ENCODE results near the gene EAPP.
"Not testable (repeated sequence)": the region's sequence is repeated elsewhere in the genome, so short reads cannot be mapped to it uniquely, and the experiment has no call there.

EAPP gene

DNA sequence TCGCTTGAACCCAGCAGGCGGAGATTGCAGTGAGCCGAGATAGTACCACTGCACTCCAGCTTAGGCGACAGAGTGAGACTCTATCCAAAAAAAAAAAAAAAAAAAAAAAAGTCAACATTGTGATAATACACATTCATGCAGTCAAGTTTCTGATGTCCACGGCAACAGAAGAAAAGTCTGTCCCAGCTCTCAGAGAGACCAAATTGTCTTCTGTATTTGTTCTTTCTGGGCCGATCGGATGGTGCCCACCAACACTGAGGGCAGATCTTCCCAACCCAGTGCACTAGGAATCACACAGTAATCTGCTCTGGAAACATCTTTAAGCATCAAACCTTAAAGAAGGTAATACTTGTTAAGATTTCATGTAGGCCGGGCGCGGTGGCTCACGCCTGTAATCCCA is 31.6 kb downstream of the EAPP start:
- TF ChIP-seq, protein P1, sequence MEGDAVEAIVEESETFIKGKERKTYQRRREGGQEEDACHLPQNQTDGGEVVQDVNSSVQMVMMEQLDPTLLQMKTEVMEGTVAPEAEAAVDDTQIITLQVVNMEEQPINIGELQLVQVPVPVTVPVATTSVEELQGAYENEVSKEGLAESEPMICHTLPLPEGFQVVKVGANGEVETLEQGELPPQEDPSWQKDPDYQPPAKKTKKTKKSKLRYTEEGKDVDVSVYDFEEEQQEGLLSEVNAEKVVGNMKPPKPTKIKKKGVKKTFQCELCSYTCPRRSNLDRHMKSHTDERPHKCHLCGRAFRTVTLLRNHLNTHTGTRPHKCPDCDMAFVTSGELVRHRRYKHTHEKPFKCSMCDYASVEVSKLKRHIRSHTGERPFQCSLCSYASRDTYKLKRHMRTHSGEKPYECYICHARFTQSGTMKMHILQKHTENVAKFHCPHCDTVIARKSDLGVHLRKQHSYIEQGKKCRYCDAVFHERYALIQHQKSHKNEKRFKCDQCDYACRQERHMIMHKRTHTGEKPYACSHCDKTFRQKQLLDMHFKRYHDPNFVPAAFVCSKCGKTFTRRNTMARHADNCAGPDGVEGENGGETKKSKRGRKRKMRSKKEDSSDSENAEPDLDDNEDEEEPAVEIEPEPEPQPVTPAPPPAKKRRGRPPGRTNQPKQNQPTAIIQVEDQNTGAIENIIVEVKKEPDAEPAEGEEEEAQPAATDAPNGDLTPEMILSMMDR (conservative IDR thresholded peaks at IDR 0.05): no peak
- no peak for TF ChIP-seq ZFX (IDR thresholded peaks at IDR 0.05)
- no peak overlapping the region for H3K27ac ChIP-seq

DNA sequence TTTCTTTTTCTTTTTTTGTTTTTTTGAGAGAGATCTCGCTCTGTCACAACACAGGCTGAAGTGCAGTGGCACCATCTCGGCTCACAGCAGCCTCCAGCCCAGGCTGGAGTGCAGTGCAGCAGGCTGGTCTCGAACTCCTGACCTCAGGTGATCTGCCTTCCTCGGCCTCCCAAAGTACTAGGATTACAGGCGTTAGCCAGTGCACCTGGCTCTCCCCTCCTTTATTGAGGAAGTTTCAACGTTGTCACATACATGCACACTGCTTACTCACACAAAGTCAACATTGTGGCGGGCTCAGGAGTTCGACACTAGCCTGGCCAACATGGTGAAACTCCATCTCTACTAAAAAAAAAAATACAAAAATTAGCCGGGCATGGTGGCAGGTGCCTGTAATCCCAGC is 32.0 kb downstream of the EAPP start:
- TF ChIP-seq ZFX (IDR thresholded peaks at IDR 0.05): no peak
- TF ChIP-seq, protein P1 (conservative IDR thresholded peaks at IDR 0.05): no peak
- no peak overlapping the region for H3K27ac ChIP-seq

DNA sequence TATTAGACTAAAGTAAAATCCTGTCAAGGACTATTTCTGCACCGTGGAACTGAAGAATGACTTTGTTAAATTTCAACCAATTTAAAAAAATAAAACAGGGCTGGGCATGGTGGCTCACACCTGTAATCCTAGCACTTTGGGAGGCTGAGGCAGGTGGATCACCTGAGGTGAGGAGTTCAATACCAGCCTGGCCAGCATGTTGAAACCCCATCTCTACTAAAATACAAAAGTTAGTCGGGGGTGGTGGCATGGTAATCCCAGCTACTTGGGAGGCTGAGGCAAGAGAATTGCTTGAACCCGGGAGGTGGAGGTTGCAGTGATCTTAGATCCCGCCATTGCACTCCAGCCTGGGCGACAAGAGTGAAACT is 34.4 kb downstream of the EAPP start:
- H3K27ac ChIP-seq: not testable (repeated sequence)

DNA sequence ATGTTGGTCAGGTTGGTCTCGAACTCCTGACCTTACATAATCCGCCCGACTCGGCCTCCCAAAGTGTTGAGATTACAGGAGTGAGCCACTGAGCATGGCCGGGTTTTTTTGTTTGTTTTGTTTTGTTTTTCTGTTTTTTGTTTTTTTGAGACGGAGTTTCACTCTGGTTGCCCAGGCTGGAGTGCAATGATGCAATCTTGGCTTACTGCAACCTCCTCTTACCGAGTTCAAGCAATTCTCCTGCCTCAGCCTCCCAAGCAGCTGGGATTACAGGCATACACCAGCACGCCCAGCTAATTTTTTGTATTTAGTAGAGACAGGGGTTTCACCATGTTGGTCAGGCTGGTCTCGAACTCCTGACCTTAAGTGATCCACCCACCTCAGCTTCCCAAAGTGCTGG is 35.5 kb downstream of the EAPP start:
- H3K27ac ChIP-seq: not testable (repeated sequence)

DNA sequence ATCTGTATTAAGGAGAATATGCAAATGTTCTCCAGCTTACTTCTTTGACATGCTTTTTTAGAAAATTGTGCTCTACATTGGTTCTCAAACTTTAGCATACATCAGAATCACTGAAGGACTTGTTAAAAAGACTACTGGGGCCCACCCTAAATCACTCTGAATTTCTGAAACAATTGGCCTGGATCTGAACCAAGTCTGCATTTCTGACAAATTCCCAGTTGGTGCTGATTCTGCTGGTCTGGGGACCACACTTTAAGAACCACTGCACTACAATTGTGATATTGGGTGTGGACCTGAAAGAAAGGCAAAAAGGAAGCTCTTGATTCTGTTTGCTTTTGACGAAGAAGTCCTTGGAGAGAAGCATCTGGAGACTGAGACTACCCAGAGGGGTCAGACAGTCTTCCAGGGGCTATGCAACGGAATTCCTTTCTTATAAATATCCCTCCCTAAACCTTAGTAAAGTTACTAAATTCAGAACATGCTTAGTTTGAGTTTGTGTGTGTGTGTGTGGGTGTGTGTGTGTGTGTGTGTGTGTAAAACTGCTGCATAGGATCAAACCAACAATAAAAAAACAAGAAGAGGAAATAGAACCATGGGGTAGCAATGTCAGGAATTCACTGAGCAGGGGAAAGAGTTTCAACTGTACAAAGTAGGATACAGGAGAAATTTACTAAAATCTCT is 36.8 kb downstream of the EAPP start:
- H3K27ac ChIP-seq: no peak overlapping the region
- TF ChIP-seq ZFX (IDR thresholded peaks at IDR 0.05): no peak
- TF ChIP-seq, protein P1 (conservative IDR thresholded peaks at IDR 0.05): no peak

DNA sequence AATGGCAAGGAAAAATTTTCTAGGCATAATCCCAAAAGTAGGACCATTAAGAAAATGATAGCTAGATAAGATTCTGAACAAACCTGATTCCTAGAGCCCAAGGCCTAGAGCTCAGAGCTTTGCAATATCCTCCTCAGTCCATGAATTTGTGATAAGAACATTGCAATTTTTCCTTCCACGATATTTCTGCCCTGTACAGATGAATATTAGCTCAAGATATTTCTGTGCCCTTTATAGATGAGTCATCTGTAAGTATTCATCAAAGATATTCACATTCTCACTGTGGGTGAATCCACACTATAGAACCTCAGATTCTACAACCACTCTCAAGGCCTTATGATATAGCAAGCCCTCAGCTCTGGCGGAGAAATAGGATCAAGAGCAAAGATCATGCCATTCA is 37.5 kb downstream of the EAPP start:
- H3K27ac ChIP-seq: no peak overlapping the region
- TF ChIP-seq, protein P1 (conservative IDR thresholded peaks at IDR 0.05): no peak
- no peak for TF ChIP-seq ZFX (IDR thresholded peaks at IDR 0.05)

DNA sequence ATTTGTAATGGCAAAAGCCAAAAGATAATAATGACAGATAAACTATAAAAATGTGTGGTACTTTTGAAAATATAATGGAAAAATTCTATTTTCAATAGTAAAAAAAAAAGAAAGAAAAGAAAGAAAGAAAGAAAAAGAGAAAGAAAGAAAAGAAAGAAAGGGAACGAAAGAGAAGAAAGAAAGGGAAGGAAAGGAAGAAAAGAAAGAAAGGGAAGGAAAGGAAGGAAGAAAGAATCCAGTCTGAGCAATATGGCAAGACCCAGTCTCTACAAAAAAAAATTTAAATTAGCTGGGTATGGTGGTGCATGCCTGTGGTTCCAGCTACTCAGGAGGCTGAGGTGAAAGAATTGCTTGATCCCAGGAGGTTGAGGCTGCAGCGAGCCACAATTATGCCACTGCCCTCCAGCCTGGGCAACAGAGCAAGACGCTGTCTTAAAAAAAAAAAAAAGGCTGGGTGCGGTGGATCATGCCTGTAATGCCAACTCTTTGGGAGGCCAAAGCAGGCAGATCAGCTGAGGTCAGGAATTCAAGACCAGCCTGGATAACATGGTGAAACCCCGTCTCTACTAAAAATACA is 38.4 kb downstream of the EAPP start:
- H3K27ac ChIP-seq: no peak overlapping the region
- TF ChIP-seq, protein P1 (conservative IDR thresholded peaks at IDR 0.05): no peak
- TF ChIP-seq ZFX (IDR thresholded peaks at IDR 0.05): no peak

DNA sequence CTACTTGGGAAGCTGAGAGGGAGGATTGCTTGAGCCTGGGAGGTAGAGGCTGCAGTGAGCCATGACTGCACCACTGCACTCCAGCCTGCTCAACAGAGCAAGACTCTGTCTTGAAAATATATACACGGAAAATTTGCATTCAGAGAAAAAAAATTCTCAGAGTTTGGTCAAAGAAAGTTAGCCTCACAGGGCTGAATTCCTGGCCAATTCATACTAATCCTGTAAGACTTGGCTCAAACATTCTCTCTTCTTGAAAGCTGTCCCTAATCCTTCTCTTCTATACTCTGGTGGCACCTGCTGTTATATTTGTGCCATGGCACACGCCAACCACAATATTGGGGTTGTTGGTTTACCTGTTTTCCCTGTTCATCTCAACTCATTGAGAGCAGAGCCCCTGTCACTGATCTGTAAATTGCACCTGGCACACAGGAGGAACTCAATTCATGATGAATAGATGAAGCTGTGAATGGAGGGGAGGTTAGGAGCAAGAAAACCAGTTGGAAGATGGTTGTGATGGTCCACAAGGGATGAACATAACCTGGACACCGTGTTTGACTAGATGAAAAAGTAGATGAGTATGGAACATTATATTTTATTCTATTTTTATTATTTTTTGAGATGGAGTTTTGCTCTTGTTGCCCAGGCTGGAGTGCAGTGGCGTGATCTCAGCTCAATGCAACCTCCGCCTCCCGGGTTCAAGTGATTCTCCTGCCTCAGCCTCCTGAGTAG is 40.7 kb downstream of the EAPP start:
- no peak overlapping the region for H3K27ac ChIP-seq
- no peak for TF ChIP-seq ZFX (IDR thresholded peaks at IDR 0.05)
- TF ChIP-seq, protein P1 (conservative IDR thresholded peaks at IDR 0.05): peak; percentile 77
